GM12878 (cell line): ENCODE results near the gene MDM1.

Experiments used
- BHLHE40 ChIP-seq, 2 experiments: fragments of 450-650 bp in 1 of 2; IDR thresholded peaks; 2 replicates each; pipeline ENCODE4 v1.6.1; 2011 to 2017; ENCODE audit warnings: low read depth in 2 of 2, borderline replicate concordance in 1 of 2, improper control_type of control experiment in 1 of 2, low read length in 1 of 2, mild to moderate bottlenecking in 1 of 2
- CEBPZ ChIP-seq: fragments of 150-350 bp; IDR thresholded peaks from 2 replicates; pipeline ENCODE4 v1.6.1; 2016; ENCODE audit warnings: low read depth, low read length
- CTCF ChIP-seq, 3 experiments: IDR thresholded peaks in 2 of 3; conservative IDR thresholded peaks in 1 of 3; 2 replicates each; pipeline ENCODE4 v1.5.1; 2011; ENCODE audit warnings: low read depth in 3 of 3, low read length in 3 of 3, mild to moderate bottlenecking in 3 of 3, control low read depth in 2 of 3, moderate library complexity in 2 of 3, inconsistent platforms in 1 of 3, mixed read lengths in 1 of 3; ENCODE audit not compliant: control insufficient read depth in 2 of 3, insufficient read depth in 1 of 3; ENCODE audit errors: extremely low read depth in 1 of 3
- EP300 ChIP-seq, 2 experiments: fragments of 150-350 bp in 1 of 2; IDR thresholded peaks; 2 replicates each; pipeline ENCODE4 v1.6.1; 2011 to 2012; ENCODE audit warnings: low read depth in 2 of 2, low read length in 2 of 2, borderline replicate concordance in 1 of 2, improper control_type of control experiment in 1 of 2, inconsistent platforms in 1 of 2; ENCODE audit not compliant: control insufficient read depth in 1 of 2
- FOXK2 ChIP-seq: fragments of 450-650 bp; IDR thresholded peaks from 2 replicates; pipeline ENCODE4 v1.6.1; 2017; ENCODE audit warnings: mild to moderate bottlenecking, moderate library complexity
- POLR2A ChIP-seq: IDR thresholded peaks from 2 replicates; pipeline ENCODE4 v1.6.1; 2011; ENCODE audit warnings: low read depth, mild to moderate bottlenecking, low read length
- POLR2AphosphoS5 ChIP-seq: IDR thresholded peaks from 2 replicates; pipeline ENCODE4 v1.6.1; 2011; ENCODE audit warnings: mild to moderate bottlenecking, low read length, inconsistent platforms
- RCOR1 ChIP-seq: conservative IDR thresholded peaks from 2 replicates; pipeline ENCODE4 v1.6.1; 2012; ENCODE audit warnings: low read depth, low read length, improper control_type of control experiment
- REST ChIP-seq: IDR thresholded peaks from 2 replicates; pipeline ENCODE4 v1.6.1; 2012; ENCODE audit warnings: mild to moderate bottlenecking, low read depth, low read length
- SP1 ChIP-seq: IDR thresholded peaks from one replicate; pipeline ENCODE4 v1.6.1; 2011; ENCODE audit warnings: low read depth, low read length

- TF ChIP-seq POLR2A (no peak), SP1 (no peak), CEBPZ (no peak), REST (no peak), BHLHE40 (IDR thresholded peaks at IDR 0.05; ENCODE audit: borderline replicate concordance in 1 of 2, low read depth in 2 of 2, low read length in 1 of 2) (no peak), POLR2AphosphoS5 (no peak), CTCF (IDR thresholded peaks at IDR 0.05 in 2 of 3, conservative IDR thresholded peaks at IDR 0.05 in 1 of 3; ENCODE audit: control insufficient read depth in 2 of 3, extremely low read depth in 1 of 3, insufficient read depth in 1 of 3, low read depth in 3 of 3, low read length in 3 of 3) (no peak), RCOR1 (no peak), FOXK2 (no peak), EP300 (IDR thresholded peaks at IDR 0.05; ENCODE audit: borderline replicate concordance in 1 of 2, control insufficient read depth in 1 of 2, low read depth in 2 of 2, low read length in 2 of 2) (no peak)
These were observed 16.3 kb upstream of the MDM1 start for GRCh38 chr12:68348419-68348818.
